Testis (tissue), 3 donors: Measurements from ENCODE around the gene SH3GL1. TPM values are rescaled to one million over a fixed set of nuclear protein-coding genes. Genes with fewer than 3 reads are reported as not detected.

Experiments
- DNase-seq: peaks from one replicate; pipeline ENCODE4 v3.0.0-alpha.2; 2019
- H3K27ac ChIP-seq, 2 donors: fragments of 200-600 bp; sonication (generic); one replicate each; pipeline ENCODE4 v1.5.1; 2019
- H3K27me3 ChIP-seq: fragments of 200-600 bp; sonication (generic); one replicate; pipeline ENCODE4 v1.5.1; 2019
- H3K36me3 ChIP-seq: fragments of 200-600 bp; sonication (generic); one replicate; pipeline ENCODE4 v1.5.1; 2017; ENCODE audit warnings: low read depth; ENCODE audit errors: missing control alignments
- H3K4me1 ChIP-seq: fragments of 200-600 bp; sonication (generic); one replicate; pipeline ENCODE4 v1.5.1; 2019
- H3K4me3 ChIP-seq, 2 donors: fragments of 200-600 bp; sonication (generic); one replicate each; pipeline ENCODE4 v1.5.1; 2017 to 2019
- H3K9me3 ChIP-seq: fragments of 200-600 bp; sonication (generic); one replicate; pipeline ENCODE4 v1.5.1; 2017
- POLR2A ChIP-seq: fragments of 450-650 bp; IDR thresholded peaks from one replicate; pipeline ENCODE4 v1.6.1; 2017; ENCODE audit warnings: antibody characterized with exemption, mild to moderate bottlenecking, moderate library complexity
- WGBS, 2 donors: methylation state at CpG; one replicate each; pipeline ENCODE4 v1.1.5; 2018; 5-methylcytosine and 5-hydroxymethylcytosine counted together
- intact Hi-C: fragments of 100-400 bp; cut with DNase I; formaldehyde crosslinking; loops from one replicate; pipeline ENCODE4 v1.15.1; 2023; ENCODE audit warnings: low total_unique reads
- polyA plus RNA-seq: library from polyadenylated mRNA; stranded (reverse); fragments of 350-450 nt; fragmentation: Illumina TruSeq; extraction: RNeasy Lipid Tissue Mini Kit (QIAGEN cat#74804); gene quantifications from one replicate; pipeline ENCODE4 v1.2.3, GENCODE V29; 2014; ENCODE audit warnings: low read depth, low replicate concordance; ENCODE audit not compliant: insufficient read depth
- total RNA-seq, 2 donors: library from RNA; depleted of rRNA; stranded (reverse); fragments of >200 nt; gene quantifications; one replicate each; pipeline ENCODE4 v1.2.3, GENCODE V29; 2016
- TF ChIP-seq, protein P1 (sequence below), 3 experiments: fragments of 450-650 bp in 2 of 3; fragments of 200-600 bp in 1 of 3; sonication (generic) in 1 of 3; IDR thresholded peaks; one replicate each; pipeline ENCODE4 v1.5.1; 2016 to 2019; ENCODE audit warnings: antibody characterized with exemption in 3 of 3, mild to moderate bottlenecking in 2 of 3, moderate library complexity in 1 of 3

Gene SH3GL1
- total and polyA plus RNA-seq, 3 donors from 2014 or later = 41.6 to 53.4 (median 47.3) TPM

DNA sequence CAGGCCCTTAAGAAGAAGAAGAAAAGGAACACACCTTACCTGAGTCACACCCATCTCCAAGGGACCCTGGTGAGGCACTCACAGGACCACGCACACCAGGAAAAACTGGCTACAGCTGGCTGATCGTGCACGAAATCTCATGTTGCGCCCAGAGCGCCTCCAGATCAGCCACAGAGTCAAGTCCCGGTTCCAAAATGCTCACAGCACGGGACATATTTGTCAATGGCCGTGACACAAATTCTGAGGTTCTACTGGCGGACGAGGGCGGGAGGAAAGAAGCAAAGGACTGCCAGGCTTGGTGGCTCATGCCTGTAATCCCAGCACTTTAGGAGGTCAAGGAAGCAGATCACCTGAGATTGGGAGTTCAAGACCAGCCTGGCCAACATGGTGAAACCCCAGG, 21.5 kb downstream of the SH3GL1 start:
- Histone ChIP-seq H3K4me3 (no peak overlapping the region), H3K27ac (no peak overlapping the region), H3K4me1 (peaks cover 38% of the 10 kb centered on the region), H3K9me3 (no peaks in the 10 kb centered on the region), H3K27me3 (no peaks in the 10 kb centered on the region), H3K36me3 (no peaks in the 10 kb centered on the region)
- intact Hi-C loops = no loop called here
- WGBS, 2 donors = 86 to 96% methylated on average over 10 to 11 of the region's 11 CpGs
- no peak for DNase-seq
- no peak for TF ChIP-seq POLR2A
- TF ChIP-seq, protein P1, sequence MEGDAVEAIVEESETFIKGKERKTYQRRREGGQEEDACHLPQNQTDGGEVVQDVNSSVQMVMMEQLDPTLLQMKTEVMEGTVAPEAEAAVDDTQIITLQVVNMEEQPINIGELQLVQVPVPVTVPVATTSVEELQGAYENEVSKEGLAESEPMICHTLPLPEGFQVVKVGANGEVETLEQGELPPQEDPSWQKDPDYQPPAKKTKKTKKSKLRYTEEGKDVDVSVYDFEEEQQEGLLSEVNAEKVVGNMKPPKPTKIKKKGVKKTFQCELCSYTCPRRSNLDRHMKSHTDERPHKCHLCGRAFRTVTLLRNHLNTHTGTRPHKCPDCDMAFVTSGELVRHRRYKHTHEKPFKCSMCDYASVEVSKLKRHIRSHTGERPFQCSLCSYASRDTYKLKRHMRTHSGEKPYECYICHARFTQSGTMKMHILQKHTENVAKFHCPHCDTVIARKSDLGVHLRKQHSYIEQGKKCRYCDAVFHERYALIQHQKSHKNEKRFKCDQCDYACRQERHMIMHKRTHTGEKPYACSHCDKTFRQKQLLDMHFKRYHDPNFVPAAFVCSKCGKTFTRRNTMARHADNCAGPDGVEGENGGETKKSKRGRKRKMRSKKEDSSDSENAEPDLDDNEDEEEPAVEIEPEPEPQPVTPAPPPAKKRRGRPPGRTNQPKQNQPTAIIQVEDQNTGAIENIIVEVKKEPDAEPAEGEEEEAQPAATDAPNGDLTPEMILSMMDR (IDR thresholded peaks at IDR 0.05) = no peak

DNA sequence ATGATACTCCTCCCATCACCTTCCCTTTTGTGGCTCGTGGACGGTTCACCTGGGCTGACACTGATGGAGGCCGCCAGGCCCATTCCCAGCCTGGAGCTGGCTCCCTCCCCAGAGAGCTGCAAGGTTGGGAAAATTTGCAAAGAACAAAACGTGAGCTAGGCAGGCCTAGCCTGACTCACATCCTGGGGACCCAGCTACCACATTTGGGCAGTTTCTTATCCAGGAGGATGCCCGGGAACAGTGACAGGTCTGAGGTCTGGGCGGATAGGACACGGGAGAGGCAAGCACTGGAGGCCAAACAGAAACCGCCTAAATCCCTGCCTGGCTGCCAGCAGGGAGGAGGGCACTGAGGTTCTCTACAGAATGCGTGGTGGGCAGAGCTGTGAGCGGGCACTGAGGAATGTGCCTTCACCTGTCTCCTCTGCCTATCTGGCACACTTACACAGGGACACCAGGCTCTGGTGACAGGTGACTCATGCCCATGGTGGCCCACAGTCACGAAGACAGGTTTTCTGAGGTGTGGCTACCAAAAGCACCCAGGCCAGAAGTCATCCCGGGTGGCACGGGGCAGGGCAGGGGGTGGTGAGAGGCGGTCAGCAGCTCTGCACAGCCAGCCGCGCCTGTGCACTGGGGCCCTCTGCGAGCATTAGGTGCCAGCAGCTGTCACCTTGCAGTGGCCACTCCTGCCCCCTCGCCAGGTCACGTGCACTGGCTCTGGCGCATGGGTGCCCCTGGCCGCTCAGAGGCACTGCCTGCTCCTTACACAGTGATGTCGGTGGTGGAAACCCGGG, 23.2 kb downstream of the SH3GL1 start:
- Histone ChIP-seq H3K4me3 (no peak overlapping the region), H3K9me3 (no peaks in the 10 kb centered on the region), H3K27me3 (no peaks in the 10 kb centered on the region), H3K27ac (no peak overlapping the region), H3K4me1 (peaks cover 51% of the 10 kb centered on the region), H3K36me3 (no peaks in the 10 kb centered on the region)
- DNase-seq = no peak
- WGBS, 2 donors = 72 to 79% methylated on average over 8 to 23 of the region's 23 CpGs
- intact Hi-C loops = no loop called here
- no peak for TF ChIP-seq POLR2A
- TF ChIP-seq, protein P1 (IDR thresholded peaks at IDR 0.05) = no peak

DNA sequence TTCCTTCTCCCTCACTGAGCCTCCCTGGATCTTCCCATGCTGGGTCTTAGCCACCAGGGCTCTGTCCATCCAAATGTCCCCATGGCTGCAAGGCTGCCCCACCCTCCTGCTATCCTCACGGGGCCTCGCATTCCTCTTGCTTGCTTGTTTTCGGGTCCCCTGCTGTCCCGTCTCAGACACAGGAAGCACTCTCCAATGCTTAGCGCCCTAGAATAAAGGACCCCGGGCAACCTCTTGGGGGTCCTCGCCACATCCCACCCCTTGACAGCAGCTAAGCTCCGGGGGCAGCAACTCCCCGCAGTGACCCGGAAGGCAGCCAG, 23.7 kb downstream of the SH3GL1 start:
- Histone ChIP-seq H3K27ac (no peak overlapping the region), H3K27me3 (no peaks in the 10 kb centered on the region), H3K36me3 (no peaks in the 10 kb centered on the region), H3K4me1 (peaks cover 51% of the 10 kb centered on the region), H3K9me3 (no peaks in the 10 kb centered on the region), H3K4me3 (no peak overlapping the region)
- DNase-seq = no peak
- no peak for TF ChIP-seq POLR2A
- intact Hi-C loops = no loop called here
- 75 to 78% methylated on average over 10 of the region's 10 CpGs for WGBS, 2 donors

DNA sequence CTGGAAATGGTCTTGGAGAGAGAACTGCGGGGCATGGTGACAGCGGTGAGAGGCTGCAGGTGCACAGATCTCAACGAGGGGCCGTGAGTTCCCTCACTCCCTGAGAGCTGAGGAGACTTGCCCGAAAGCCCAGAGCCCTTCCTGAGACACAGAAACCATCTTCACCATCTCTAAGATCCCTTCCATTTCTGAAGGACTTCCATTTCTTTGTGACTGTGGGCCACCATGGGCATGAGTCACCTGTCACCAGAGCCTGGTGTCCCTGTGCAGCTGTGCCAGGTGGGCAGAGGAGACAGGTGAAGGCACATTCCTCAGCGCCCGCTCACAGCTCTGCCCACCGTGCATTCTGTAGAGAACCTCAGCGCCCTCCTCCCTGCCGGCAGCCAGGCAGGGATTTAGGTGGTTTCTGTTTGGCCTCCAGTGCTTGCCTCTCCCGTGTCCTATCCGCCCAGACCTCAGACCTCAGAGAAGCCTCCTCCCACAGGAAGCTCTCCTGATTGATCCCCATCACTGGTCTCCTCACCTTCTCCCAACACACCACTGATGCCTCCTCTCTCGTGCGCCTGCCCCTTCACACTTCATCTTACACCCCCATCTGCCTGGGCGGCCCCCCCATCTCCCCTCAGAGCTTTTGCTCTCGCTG, 24.2 kb downstream of the SH3GL1 start:
- no peak overlapping the region for H3K4me3 ChIP-seq
- peaks cover 55% of the 10 kb centered on the region for H3K4me1 ChIP-seq
- H3K27ac ChIP-seq = no peak overlapping the region
- intact Hi-C loops = no loop called here
- H3K9me3 ChIP-seq = no peaks in the 10 kb centered on the region
- no peak for DNase-seq
- H3K27me3 ChIP-seq = no peaks in the 10 kb centered on the region
- no peak for TF ChIP-seq POLR2A
- TF ChIP-seq, protein P1 (IDR thresholded peaks at IDR 0.05) = no peak
- H3K36me3 ChIP-seq = no peaks in the 10 kb centered on the region
- 81 to 82% methylated on average over 16 of the region's 16 CpGs for WGBS, 2 donors

DNA sequence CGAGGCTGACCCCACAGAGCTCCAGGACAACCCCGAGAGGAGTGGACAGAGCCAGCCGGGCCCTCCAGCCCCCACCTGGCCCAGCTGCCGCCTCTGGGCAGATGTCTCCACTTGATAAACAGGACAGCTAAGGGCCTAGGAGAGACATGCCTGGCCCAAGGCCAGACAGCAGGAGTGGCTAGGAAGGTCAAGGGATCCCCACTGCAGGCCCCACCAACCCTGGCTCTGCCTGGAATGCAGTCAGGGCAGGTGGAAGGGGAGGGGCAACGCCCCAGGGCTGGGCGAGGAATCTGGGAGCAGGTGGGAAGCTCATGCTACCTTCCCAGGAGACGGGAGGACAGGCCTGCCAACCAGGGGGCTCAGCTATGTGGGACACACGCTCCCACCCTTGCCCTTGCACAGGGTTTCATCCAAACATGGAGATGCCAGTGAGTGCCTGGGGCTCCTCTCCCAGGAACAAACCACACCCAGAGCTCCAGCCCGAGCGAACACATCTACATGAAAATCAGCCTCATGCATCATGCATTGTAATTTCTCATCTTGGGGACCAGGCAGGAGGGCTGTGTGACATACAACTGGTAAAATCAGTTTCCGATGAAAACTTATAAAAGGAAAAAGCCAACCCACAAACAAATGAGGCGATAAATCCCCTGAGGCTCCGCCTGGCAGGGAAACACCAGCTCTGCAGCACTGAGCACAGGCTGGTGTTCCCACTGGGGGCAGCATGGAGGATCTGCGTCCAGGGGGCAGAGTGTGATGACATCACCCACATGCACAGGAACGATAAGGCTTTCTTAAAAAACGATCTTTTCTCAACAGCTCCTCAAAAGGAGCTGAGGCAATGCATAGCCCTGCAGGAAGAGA, 25.0 kb downstream of the SH3GL1 start:
- WGBS, 2 donors = 56 to 57% methylated on average over 13 to 16 of the region's 16 CpGs
- peaks cover 61% of the 10 kb centered on the region for H3K4me1 ChIP-seq
- TF ChIP-seq, protein P1 (IDR thresholded peaks at IDR 0.05) = peak in 1 of 3 experiments; percentile 12
- TF ChIP-seq POLR2A = no peak
- H3K36me3 ChIP-seq = no peaks in the 10 kb centered on the region
- H3K27ac ChIP-seq = peak overlapping the region; percentile 9 to 73
- DNase-seq = no peak
- H3K4me3 ChIP-seq = no peak overlapping the region
- no peaks in the 10 kb centered on the region for H3K27me3 ChIP-seq
- intact Hi-C loops = no loop called here
- no peaks in the 10 kb centered on the region for H3K9me3 ChIP-seq
